HG02852 (cell line): ENCODE data around the gene IP6K3.

ENCODE experiments used
- ATAC-seq: cut with Tn5 transposase; IDR thresholded peaks from one replicate; pipeline ENCODE4 v1.9.1; 2021; ENCODE audit warnings: mild to moderate bottlenecking, moderate library complexity; ENCODE audit not compliant: unreplicated experiment

The IP6K3 gene

DNA sequence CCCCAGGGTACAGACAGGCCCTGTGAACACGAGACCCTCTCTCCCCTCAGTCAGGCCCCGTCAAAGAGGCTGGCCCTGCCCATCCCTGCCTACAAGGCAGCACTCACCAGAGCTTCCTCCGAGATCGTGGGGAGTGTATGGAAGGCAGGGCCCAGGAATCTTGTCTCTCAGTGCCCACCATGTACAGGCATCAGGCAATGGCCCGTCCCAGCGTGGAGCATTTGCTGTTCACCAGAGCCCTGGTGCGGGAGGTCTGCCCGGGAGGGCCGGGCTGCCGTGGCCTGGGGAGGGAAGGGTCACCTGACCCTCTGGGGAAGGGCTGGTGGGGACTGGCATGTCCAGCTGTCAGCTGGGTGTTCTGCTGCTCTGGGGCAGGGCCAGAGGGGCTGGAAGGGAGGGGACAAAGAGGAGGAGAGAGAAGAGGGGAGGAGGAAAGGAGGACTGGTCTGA lies at the start of gene IP6K3:
IP6K3 (minus strand) TSS at position 255 of the 450 bp plus-strand sequence. CDS start 11,429 bp downstream, outside the sequence.
- ATAC-seq = no peak

- no peak for ATAC-seq
Measured at GRCh38 chr6:33794910-33795623, 48.4 kb upstream of the IP6K3 start.

- no peak for ATAC-seq
Measured at GRCh38 chr6:33792981-33793380, 46.3 kb upstream of the IP6K3 start.

- no peak for ATAC-seq
Measured at GRCh38 chr6:33791620-33792019, 44.9 kb upstream of the IP6K3 start.

DNA sequence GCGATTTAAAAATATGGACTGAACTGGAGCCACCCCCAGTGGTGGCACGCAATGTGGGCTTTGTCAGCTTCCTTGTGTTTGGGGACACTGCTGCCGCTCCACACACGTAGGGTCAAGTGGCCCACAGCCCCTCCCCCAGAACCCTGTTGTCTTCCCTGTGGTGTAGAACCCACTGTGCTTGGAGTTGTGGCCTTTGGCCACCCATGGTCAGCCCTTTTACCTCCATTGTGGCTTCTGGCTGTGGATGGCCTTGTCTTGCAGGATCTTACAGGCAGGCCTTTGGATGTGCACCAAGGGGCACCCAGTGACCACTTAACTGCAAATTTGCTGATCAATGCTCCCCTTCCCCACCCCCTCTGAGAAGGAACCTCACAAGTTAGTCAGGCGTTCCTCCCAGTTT lies 44.2 kb upstream of the IP6K3 start:
- ATAC-seq = no peak

- ATAC-seq = no peak
Measured at GRCh38 chr6:33790379-33790778, 43.7 kb upstream of the IP6K3 start.

GRCh38 chr6:33789550-33789895 lies 42.8 kb upstream of the IP6K3 start:
- ATAC-seq = no peak

GRCh38 chr6:33788694-33789549 lies 42.2 kb upstream of the IP6K3 start, which contains the start of gene LEMD2:
TSS of gene LEMD2 (minus strand) at chr6:33789130. CDS start at chr6:33789116, 14 bp downstream.
- ATAC-seq = peak; percentile 89

DNA sequence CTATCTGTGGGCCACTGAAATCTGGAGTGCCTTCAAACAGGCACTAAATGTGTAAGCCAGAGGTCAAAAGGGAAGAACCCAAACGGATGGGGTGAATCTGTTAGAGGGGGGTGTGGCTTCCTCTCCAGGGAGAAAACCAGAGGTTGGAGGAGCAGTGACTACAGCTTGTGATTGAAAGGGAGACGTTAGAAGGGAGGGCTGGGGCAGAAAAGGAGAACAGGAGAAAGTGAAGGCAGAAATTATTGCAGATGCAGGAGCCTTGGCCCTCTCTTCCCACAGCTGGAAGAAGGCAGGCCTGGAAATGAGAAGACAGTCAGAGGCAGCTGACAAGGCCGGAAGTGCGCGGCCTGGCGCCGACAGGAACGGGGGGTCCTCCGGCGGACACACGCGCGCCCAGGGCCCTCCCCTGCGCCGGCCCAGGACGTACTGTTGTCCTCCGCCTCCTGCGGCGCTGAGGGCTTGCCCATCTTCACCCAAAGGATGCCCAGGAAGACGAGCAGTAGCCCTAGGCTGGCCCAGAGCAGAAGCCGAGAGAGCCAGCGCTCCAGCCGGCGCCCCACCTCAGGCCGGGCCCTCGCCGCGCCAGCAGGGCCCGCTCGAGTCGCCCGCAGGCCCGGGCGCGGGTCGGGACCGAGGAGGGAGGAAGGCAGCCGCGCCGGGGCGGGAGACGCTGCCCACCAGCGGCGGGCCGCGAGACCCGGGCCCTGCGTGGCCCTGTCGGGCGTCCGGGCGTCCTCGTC lies 41.4 kb upstream of the IP6K3 start:
- ATAC-seq = peak; percentile 47

DNA sequence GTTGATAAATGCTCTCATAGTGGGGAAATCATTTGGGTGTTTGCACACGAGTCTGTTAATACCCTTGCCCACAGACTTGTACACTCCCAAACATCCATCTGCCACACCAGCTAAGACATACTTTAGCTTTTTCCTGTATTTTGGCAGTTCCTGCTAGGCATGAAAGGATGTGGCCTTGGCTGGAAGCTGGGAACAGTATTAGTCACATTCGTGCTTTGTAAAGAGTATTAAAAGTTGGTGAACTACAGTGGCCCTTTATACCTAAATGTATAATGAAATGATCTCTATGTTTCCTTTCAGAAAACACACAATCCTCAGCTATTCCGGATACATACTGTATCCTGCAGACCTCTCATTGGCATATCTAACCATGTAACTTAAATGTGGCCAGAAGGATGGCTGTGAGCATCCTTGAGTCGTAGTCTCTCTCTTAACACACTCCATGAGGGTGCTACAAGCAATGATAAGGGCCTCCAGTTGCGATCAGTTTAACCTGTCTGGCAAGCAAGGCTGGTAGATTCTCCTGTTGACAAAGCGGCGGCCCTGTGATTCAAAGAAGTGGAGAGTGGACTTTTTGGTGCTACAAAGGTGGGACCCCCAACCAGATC lies 40.7 kb upstream of the IP6K3 start:
- ATAC-seq = no peak

DNA sequence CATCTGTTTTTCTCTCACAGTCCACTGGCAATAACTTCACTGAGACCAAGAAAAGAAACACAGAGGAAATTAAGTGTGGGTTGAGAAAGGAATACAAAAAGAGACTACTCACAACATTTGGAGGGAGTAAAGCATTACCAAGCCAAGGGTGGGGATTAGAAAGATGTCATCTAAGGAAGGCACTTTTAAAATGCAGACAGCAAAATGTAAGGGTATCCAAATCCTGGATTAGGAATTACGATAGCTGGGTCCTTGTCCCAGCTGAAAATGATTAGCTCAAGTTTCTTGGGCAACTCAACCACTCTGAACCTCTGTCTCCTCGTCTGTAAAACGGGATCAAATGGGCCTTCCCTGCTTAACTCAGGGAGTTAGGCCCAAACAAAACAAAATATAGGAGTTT lies 40.0 kb upstream of the IP6K3 start:
- ATAC-seq = no peak

- ATAC-seq = no peak
Measured at GRCh38 chr6:33785778-33786177, 39.1 kb upstream of the IP6K3 start.

GRCh38 chr6:33784787-33785186 lies 38.1 kb upstream of the IP6K3 start:
- no peak for ATAC-seq

- no peak for ATAC-seq
Measured at GRCh38 chr6:33783781-33784520, 37.2 kb upstream of the IP6K3 start.

- no peak for ATAC-seq
Measured at GRCh38 chr6:33782561-33782960, 35.9 kb upstream of the IP6K3 start.

DNA sequence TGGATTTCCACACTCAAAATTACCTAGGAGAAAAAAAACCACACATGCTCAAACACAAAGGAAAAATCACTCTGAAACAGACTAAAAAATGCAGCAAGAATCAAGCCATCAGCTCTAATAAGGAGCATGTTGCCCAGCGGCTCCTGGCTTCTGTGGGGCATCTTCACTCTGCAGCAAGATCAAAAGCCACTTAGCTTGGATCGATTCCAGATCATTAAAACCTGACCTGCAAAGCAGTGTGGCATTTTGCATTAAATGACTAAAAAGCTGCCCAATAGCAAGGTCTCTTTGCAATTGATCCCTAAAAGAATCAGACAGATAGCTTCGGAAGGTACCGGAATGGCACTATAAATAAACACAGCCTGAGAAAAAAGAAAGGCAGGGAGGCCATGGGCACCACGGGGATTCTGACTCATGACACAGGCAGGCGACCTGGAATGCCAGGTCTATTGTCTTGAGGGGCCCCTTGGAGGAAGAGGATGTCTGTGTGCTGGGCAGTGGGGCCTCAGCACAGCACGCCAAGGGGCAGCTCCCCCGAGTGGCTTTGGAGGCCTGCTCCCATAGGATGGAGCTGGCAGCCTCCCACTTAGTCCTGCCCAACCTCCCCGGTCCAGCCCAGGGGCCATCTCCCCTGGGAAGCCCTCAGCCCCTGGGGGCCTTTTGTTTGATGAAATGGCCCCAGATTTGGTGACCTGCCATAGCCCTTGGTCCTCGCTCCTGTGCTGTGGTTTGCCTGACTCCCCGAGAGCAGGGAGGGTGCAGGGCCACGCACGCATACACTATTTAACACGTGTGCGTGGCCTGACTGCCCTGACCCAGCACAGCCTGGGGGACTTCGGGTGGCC lies 34.6 kb upstream of the IP6K3 start:
- ATAC-seq = no peak

DNA sequence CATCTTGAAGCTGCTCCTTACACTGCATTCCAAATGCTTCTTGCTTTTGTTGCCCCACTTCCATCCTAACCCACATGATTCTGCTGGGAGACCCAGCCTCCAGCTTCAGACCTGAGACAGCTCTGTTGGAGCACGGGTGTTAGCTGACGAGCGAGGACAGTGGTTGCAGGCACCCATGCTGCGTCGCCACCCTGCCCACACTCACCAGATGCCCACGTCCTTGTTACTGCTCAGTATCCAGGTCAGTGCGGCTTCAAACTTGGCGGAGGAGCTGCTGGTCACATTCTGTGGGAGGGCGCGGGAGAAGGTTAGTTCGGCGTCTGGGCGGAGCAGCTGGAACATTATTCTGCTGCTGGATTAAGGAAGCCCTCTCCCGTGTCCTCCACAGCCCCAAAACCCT lies 33.2 kb upstream of the IP6K3 start:
- ATAC-seq = no peak

- ATAC-seq = no peak
Measured at GRCh38 chr6:33779290-33779689, 32.6 kb upstream of the IP6K3 start.

DNA sequence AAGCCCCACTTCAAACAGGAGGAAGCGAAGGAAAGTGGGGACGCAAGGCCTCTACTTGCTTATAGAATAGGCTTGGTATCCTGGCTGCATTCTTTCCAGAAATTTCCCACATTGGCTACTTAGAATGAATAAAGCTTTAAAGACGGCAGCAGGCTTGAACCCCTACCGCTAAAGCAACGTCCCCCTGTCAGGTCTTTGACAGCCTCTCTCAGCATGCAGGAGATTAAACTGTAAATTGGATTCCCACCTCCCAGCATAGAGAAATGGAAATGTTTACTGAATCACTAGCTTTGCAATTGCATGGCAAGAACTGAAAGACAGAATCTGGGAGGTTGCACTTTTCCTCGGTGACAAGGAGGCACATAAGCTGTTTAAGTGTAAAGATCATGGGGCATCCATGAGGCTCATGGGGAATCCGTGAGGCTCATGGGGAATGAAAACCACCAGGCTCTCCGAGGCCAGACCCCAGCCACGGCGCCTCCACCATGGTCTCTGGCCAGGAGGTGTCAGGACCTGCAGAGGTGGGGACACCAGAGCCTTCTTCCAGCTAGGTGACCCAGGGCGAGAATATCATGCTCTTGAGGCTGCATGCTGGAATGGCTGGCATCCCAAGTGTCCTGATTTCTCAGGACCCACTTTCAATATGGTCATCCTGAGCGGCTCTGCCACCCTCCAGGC lies 31.9 kb upstream of the IP6K3 start:
- ATAC-seq = no peak
